Activated CD8-positive, alpha-beta T cell treated with anti-CD3 and anti-CD28 coated beads for 36 hours (primary cell): Measurements from ENCODE around the gene ARPC1A. TPM values are rescaled to one million over a fixed set of nuclear protein-coding genes. Genes with fewer than 3 reads are reported as not detected.

Source experiments
- ATAC-seq: fragments of 200-7000 bp; cut with Tn5 transposase; one replicate; pipeline ENCODE4 v1.10.0; 2021; ENCODE audit warnings: mild to moderate bottlenecking, moderate library complexity
- CTCF ChIA-PET: fragments of 350-600 bp; sonication (Branson Sonifier 250); formaldehyde crosslinking; loops from one replicate; lab custom pipeline; 2021; ENCODE audit warnings: antibody characterized with exemption; lab: Charles Lee
- POLR2A ChIA-PET: fragments of 350-600 bp; sonication (Branson Sonifier 250); formaldehyde crosslinking; loops from one replicate; lab custom pipeline; 2021; ENCODE audit warnings: antibody characterized with exemption; lab: Charles Lee
- DNase-seq: peaks from one replicate; pipeline ENCODE4 v3.0.0-alpha.2; 2020
- H3K27ac Mint-ChIP-seq: one replicate; pipeline ENCODE4 v1.8.0; 2021; ENCODE audit warnings: mild to moderate bottlenecking, mixed read lengths
- H3K27me3 Mint-ChIP-seq: one replicate; pipeline ENCODE4 v1.8.0; 2021; ENCODE audit warnings: mixed read lengths
- H3K36me3 Mint-ChIP-seq: one replicate; pipeline ENCODE4 v1.8.0; 2021; ENCODE audit warnings: low read depth, mixed read lengths
- H3K4me1 Mint-ChIP-seq: one replicate; pipeline ENCODE4 v1.8.0; 2021; ENCODE audit warnings: low read depth, mixed read lengths
- H3K4me3 Mint-ChIP-seq: one replicate; pipeline ENCODE4 v1.8.0; 2021; ENCODE audit warnings: mild to moderate bottlenecking, moderate library complexity, mixed read lengths
- H3K9me3 Mint-ChIP-seq: one replicate; pipeline ENCODE4 v1.8.0; 2021; ENCODE audit warnings: mixed read lengths
- CTCF ChIP-seq: fragments of 200-600 bp; IDR thresholded peaks from one replicate; pipeline ENCODE4 v1.8.0; 2022; ENCODE audit warnings: antibody characterized with exemption, mild to moderate bottlenecking
- intact Hi-C: fragments of 100-400 bp; cut with micrococcal nuclease; formaldehyde crosslinking; loops from one replicate; pipeline ENCODE4 v1.10.0; 2022
- total RNA-seq, 2 experiments: library from RNA; stranded (reverse); gene quantifications; one replicate each; pipeline ENCODE4 v1.2.3, GENCODE V29; 2021

Gene ARPC1A
- total RNA-seq, 2 experiments from 2014 or later = 45.4 to 45.8 TPM

- H3K4me1 Mint-ChIP-seq = peaks cover 55% of the 10 kb centered on the region
- no peaks in the 10 kb centered on the region for H3K27me3 Mint-ChIP-seq
- POLR2A ChIA-PET = interaction anchor here (0.6 to 1.4 kb wide), 2 partner anchors 10 to 24 kb away, joined by 3 to 6 read pairs; partner anchors contain the start of gene PDAP1
- no peak overlapping the region for H3K4me3 Mint-ChIP-seq
- CTCF ChIA-PET = interaction anchor here (1.3 kb wide), 1 partner anchor 23 kb away, joined by 3 read pairs; no protein-coding TSS in a partner anchor
- peaks cover 55% of the 10 kb centered on the region for H3K36me3 Mint-ChIP-seq
- intact Hi-C loops = no loop called here
- DNase-seq (peak; percentile 42), ATAC-seq (no peak)
- peak overlapping the region; percentile 89 for H3K27ac Mint-ChIP-seq
- no peak for TF ChIP-seq CTCF
- no peaks in the 10 kb centered on the region for H3K9me3 Mint-ChIP-seq
Observed at GRCh38 chr7:99383791-99384370, 58.2 kb downstream of the ARPC1A start.

GRCh38 chr7:99384523-99384922 lies 58.8 kb downstream of the ARPC1A start:
- no peak for TF ChIP-seq CTCF
- Mint-ChIP-seq H3K9me3 (no peaks in the 10 kb centered on the region), H3K4me3 (no peak overlapping the region), H3K36me3 (peaks cover 53% of the 10 kb centered on the region), H3K27ac (peak overlapping the region; percentile 89), H3K27me3 (no peaks in the 10 kb centered on the region), H3K4me1 (peaks cover 48% of the 10 kb centered on the region)
- no peak for DNase-seq
- POLR2A ChIA-PET = interaction anchor here (0.6 kb wide), 1 partner anchor 10 kb away, joined by 3 read pairs; no protein-coding TSS in a partner anchor
- no peak for ATAC-seq
- intact Hi-C loops = no loop called here
- CTCF ChIA-PET = no interaction called here

- ATAC-seq (no peak), DNase-seq (no peak)
- peaks cover 39% of the 10 kb centered on the region for H3K4me1 Mint-ChIP-seq
- peak overlapping the region; percentile 75 for H3K27ac Mint-ChIP-seq
- TF ChIP-seq CTCF = no peak
- ChIA-PET POLR2A (interaction anchor here (0.8 to 4.8 kb wide), 4 partner anchors 8 to 22 kb away, joined by 3 to 17 read pairs (median 4); partner anchors contain the start of gene PDAP1), CTCF (interaction anchor here (0.6 to 1.9 kb wide), 3 partner anchors 20 to 60 kb away, joined by 3 to 7 read pairs (median 7); partner anchors contain the start of gene ARPC1A)
- intact Hi-C loops = no loop called here
- H3K27me3 Mint-ChIP-seq = no peaks in the 10 kb centered on the region
- H3K9me3 Mint-ChIP-seq = no peaks in the 10 kb centered on the region
- peaks cover 46% of the 10 kb centered on the region for H3K36me3 Mint-ChIP-seq
- no peak overlapping the region for H3K4me3 Mint-ChIP-seq
Observed at GRCh38 chr7:99385564-99385963, 59.9 kb downstream of the ARPC1A start.

GRCh38 chr7:99386584-99387238 lies 61.0 kb downstream of the ARPC1A start:
- peak overlapping the region; percentile 75 for H3K27ac Mint-ChIP-seq
- peaks cover 47% of the 10 kb centered on the region for H3K36me3 Mint-ChIP-seq
- H3K4me1 Mint-ChIP-seq = peaks cover 29% of the 10 kb centered on the region
- ChIA-PET POLR2A (interaction anchor here (1.0 to 4.8 kb wide), 6 partner anchors 8 to 23 kb away, joined by 3 to 17 read pairs (median 4); partner anchors contain the start of genes BUD31 and PDAP1), CTCF (interaction anchor here (0.9 to 1.9 kb wide), 6 partner anchors 10 to 61 kb away, joined by 3 to 7 read pairs (median 4); partner anchors contain the start of gene ARPC1A)
- DNase-seq (peak; percentile 60), ATAC-seq (peak; percentile 64)
- H3K9me3 Mint-ChIP-seq = no peaks in the 10 kb centered on the region
- H3K27me3 Mint-ChIP-seq = no peaks in the 10 kb centered on the region
- intact Hi-C loops = no loop called here
- TF ChIP-seq CTCF = peak; percentile 56
- H3K4me3 Mint-ChIP-seq = no peak overlapping the region
